Neuronal stem cell (in vitro differentiated cells): Measurements from ENCODE around the gene ERCC2.

Experiments used
- DNase-seq: peaks from one replicate; pipeline ENCODE4 v3.0.0-alpha.2; 2013; ENCODE audit warnings: low spot score
- H2AFZ ChIP-seq: one replicate; pipeline ENCODE4 v1.6.1; 2013; ENCODE audit warnings: mild to moderate bottlenecking, low read length, inconsistent platforms
- H2AK5ac ChIP-seq: 2 replicates; pipeline ENCODE4 v1.6.1; 2013; ENCODE audit warnings: low read depth, mild to moderate bottlenecking, inconsistent platforms, low read length, moderate library complexity, mixed read lengths
- H2BK120ac ChIP-seq: 2 replicates; pipeline ENCODE4 v1.6.1; 2013; ENCODE audit warnings: low read depth, mild to moderate bottlenecking, inconsistent platforms, low read length, moderate library complexity, mixed read lengths
- H2BK12ac ChIP-seq: one replicate; pipeline ENCODE4 v1.6.1; 2013; ENCODE audit warnings: low read length, inconsistent platforms
- H2BK15ac ChIP-seq: 2 replicates; pipeline ENCODE4 v1.6.1; 2013; ENCODE audit warnings: mild to moderate bottlenecking, low read length, inconsistent platforms, mixed read lengths
- H2BK5ac ChIP-seq: one replicate; pipeline ENCODE4 v1.6.1; 2013; ENCODE audit warnings: inconsistent platforms, mild to moderate bottlenecking, low read length, moderate library complexity
- H3K14ac ChIP-seq: one replicate; pipeline ENCODE4 v1.6.1; 2013; ENCODE audit warnings: low read length, inconsistent platforms
- H3K18ac ChIP-seq: 2 replicates; pipeline ENCODE4 v1.6.1; 2013; ENCODE audit warnings: low read length, inconsistent platforms
- H3K23ac ChIP-seq: 2 replicates; pipeline ENCODE4 v1.6.1; 2013; ENCODE audit warnings: low read depth, mild to moderate bottlenecking, mixed read lengths, low read length, inconsistent platforms; ENCODE audit not compliant: poor library complexity
- H3K27ac ChIP-seq: replicated peaks from 3 replicates; pipeline ENCODE4 v1.5.1; 2013; ENCODE audit warnings: low read length, inconsistent platforms
- H3K27me3 ChIP-seq, 3 experiments: 2 replicates each; pipeline ENCODE4 v1.6.1; 2013; ENCODE audit warnings: low read length in 3 of 3, mild to moderate bottlenecking in 2 of 3, inconsistent platforms in 1 of 3, low read depth in 1 of 3, mixed read lengths in 1 of 3, moderate library complexity in 1 of 3; ENCODE audit not compliant: control insufficient read depth in 3 of 3, insufficient read depth in 3 of 3
- H3K36me3 ChIP-seq, 2 donors: replicated peaks in 1 of 2; 2 replicates each; pipeline ENCODE4 v1.6.1; 2013; ENCODE audit warnings: low read length in 2 of 2; ENCODE audit not compliant: control insufficient read depth in 2 of 2, insufficient read depth in 2 of 2
- H3K4ac ChIP-seq: 2 replicates; pipeline ENCODE4 v1.6.1; 2013; ENCODE audit warnings: inconsistent platforms, mild to moderate bottlenecking, low read length, moderate library complexity
- H3K4me1 ChIP-seq, 2 donors: 1 replicate in 1 of 2; 2 replicates in 1 of 2; pipeline ENCODE4 v1.6.1; 2013; ENCODE audit warnings: low read length in 2 of 2, low read depth in 1 of 2; ENCODE audit not compliant: control insufficient read depth in 2 of 2, insufficient read depth in 1 of 2
- H3K4me2 ChIP-seq: one replicate; pipeline ENCODE4 v1.6.1; 2013; ENCODE audit warnings: mild to moderate bottlenecking, low read length, inconsistent platforms; ENCODE audit not compliant: insufficient read depth, poor library complexity, severe bottlenecking
- H3K4me3 ChIP-seq, 2 donors: 2 replicates each; pipeline ENCODE4 v1.5.1; 2013; ENCODE audit warnings: low read length in 2 of 2, mild to moderate bottlenecking in 2 of 2, inconsistent platforms in 1 of 2, moderate library complexity in 1 of 2
- H3K79me1 ChIP-seq: one replicate; pipeline ENCODE4 v1.6.1; 2013; ENCODE audit warnings: low read depth, mild to moderate bottlenecking, inconsistent platforms, low read length, moderate library complexity
- H3K9ac ChIP-seq: one replicate; pipeline ENCODE4 v1.6.1; 2013; ENCODE audit warnings: mild to moderate bottlenecking, low read depth, low read length, inconsistent platforms; ENCODE audit not compliant: poor library complexity
- H3K9me3 ChIP-seq, 2 donors: replicated peaks in 1 of 2; 2 replicates each; pipeline versions ENCODE3 to v1.6.1; 2013; ENCODE audit warnings: low read length in 2 of 2, mild to moderate bottlenecking in 2 of 2, inconsistent platforms in 1 of 2, low read depth in 1 of 2, mixed read lengths in 1 of 2, moderate library complexity in 1 of 2; ENCODE audit not compliant: control insufficient read depth in 2 of 2, insufficient read depth in 1 of 2
- H4K8ac ChIP-seq: one replicate; pipeline ENCODE4 v1.6.1; 2013; ENCODE audit warnings: low read depth, mild to moderate bottlenecking, inconsistent platforms, low read length, moderate library complexity
- H4K91ac ChIP-seq: one replicate; pipeline ENCODE4 v1.6.1; 2013; ENCODE audit warnings: low read length, low read depth, mild to moderate bottlenecking, inconsistent platforms; ENCODE audit not compliant: poor library complexity
- WGBS, 2 donors: extraction: QIAGEN DNeasy Blood & Tissue Kit; methylation state at CpG; one replicate each; pipeline ENCODE4 v1.1.7; 2013; ENCODE audit warnings: missing lambda C conversion rate in 2 of 2, mixed read lengths in 1 of 2; ENCODE audit not compliant: insufficient read length in 2 of 2, insufficient replicate concordance in 1 of 2; ENCODE audit errors: extremely low coverage in 2 of 2; 5-methylcytosine and 5-hydroxymethylcytosine counted together

Gene ERCC2

DNA sequence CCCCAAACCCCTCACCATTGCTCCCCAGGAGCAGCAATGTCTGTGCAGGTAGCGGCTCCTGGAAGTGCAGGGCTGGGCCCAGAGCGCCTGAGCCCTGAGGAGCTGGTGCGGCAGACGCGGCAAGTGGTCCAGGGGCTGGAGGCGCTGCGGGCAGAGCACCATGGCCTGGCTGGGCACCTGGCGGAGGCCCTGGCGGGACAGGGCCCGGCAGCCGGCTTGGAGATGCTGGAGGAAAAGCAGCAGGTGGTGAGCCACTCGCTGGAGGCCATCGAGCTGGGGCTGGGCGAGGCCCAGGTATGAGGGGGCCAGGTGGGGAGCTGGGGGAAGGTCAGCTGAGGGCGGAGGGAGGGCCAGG is 24.9 kb downstream of the ERCC2 start:
- Histone ChIP-seq H3K9ac (no peak overlapping the region), H2AK5ac (peak overlapping the region; percentile 31), H3K23ac (peak overlapping the region; percentile 59), H3K4ac (no peak overlapping the region), H3K27ac (no peak overlapping the region), H2BK12ac (peak overlapping the region; percentile 17), H3K9me3 (peaks cover 0 to 3% of the 10 kb centered on the region in 2 donors), H2BK15ac (no peak overlapping the region), H3K14ac (peak overlapping the region; percentile 50), H3K27me3 (peaks cover 5 to 49% (median 24%) of the 10 kb centered on the region in 3 experiments), H4K91ac (no peak overlapping the region), H2AFZ (no peak overlapping the region), H2BK120ac (no peak overlapping the region), H3K36me3 (peaks cover 3 to 12% of the 10 kb centered on the region in 2 donors), H3K18ac (peak overlapping the region; percentile 42), H4K8ac (no peak overlapping the region), H2BK5ac (no peak overlapping the region), H3K4me3 (no peak overlapping the region), H3K4me1 (peaks cover 0 to 6% of the 10 kb centered on the region in 2 donors), H3K79me1 (no peaks in the 10 kb centered on the region), H3K4me2 (no peak overlapping the region)
- DNase-seq, result no peak
- WGBS, 2 donors, result no CpG with 5 or more reads among the region's 15 CpGs

DNA sequence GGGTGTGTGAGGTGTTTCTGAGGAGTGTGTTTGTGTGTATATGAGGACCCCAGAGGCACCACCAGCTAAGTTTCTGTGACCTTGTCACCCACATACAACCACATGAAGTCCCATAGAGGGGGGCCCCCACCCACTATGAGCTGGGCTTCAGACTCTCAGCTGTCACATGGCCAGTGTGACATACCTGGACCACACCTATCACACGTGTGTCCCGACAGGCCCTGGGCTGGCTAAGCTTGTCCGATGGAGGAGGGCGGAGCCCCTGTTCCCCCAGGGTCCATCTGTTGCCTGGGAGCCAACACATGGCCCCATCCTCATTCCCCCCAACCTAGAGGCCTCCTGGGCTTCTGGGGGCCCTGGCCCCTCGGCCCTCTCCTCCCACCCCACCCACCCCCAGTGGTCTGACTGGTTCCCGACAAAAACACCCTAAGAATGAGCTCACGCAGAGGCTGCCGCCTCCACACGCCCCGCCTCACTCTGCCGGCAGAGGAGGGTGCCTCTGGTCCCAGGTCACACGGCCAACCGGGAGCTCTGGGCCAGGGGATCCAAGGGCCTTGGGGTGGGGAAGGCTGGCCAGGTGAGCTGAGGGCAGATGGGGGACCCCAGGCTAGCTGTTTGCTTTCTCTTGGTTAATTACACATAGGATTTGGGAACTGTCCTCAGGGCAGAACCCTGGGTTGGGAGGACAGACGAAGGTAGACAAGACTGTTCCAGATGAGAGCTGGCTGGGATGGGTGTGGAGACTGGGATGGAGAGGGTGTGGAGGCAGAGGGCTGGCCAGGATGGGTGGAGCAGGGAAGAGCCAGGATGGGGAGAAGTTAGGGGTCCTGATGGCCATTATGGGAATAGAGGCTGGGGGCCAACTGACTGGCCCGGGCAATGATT is 25.5 kb downstream of the ERCC2 start:
- WGBS, 2 donors, result no CpG with 5 or more reads among the region's 15 CpGs
- H2BK15ac ChIP-seq, result no peak overlapping the region
- peaks cover 5 to 54% (median 30%) of the 10 kb centered on the region in 3 experiments for H3K27me3 ChIP-seq

DNA sequence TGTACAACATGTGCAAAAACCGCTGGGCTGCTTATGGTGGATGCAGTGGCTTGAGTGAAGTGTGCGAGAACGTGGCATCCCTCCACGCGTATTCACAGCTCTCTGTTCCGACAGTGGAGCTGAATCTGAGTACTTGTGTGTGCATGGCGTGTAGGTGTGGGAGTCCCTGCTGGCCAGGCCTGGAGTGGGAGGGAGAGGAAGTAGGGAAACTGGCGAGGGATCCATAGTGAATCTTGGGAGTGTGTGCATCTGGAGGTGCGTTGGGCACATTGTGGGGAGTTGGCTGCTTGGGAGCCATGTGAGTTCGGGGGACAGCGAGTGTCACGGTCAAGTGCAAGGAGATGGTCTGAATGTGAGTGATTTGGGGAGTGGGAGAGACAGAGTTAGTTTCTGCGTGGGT is 27.5 kb downstream of the ERCC2 start:
- Histone ChIP-seq H3K27me3 (peaks cover 5 to 57% (median 32%) of the 10 kb centered on the region in 3 experiments), H3K27ac (no peak overlapping the region)

More for the DNA sequence above, 25.5 kb downstream of the ERCC2 start:
- Histone ChIP-seq H2BK12ac (no peak overlapping the region), H2AK5ac (no peak overlapping the region), H3K14ac (no peak overlapping the region), H3K18ac (no peak overlapping the region), H2BK5ac (no peak overlapping the region), H3K4me1 (peaks cover 0 to 6% of the 10 kb centered on the region in 2 donors), H3K23ac (no peak overlapping the region), H3K27ac (no peak overlapping the region), H2AFZ (no peak overlapping the region), H3K4ac (no peak overlapping the region), H3K4me2 (no peak overlapping the region), H3K79me1 (no peaks in the 10 kb centered on the region), H3K36me3 (peaks cover 3 to 6% of the 10 kb centered on the region in 2 donors), H3K9me3 (peaks cover 0 to 3% of the 10 kb centered on the region in 2 donors), H2BK120ac (no peak overlapping the region), H4K91ac (no peak overlapping the region), H3K4me3 (no peak overlapping the region), H3K9ac (no peak overlapping the region), H4K8ac (no peak overlapping the region)
- DNase-seq, result no peak

DNA sequence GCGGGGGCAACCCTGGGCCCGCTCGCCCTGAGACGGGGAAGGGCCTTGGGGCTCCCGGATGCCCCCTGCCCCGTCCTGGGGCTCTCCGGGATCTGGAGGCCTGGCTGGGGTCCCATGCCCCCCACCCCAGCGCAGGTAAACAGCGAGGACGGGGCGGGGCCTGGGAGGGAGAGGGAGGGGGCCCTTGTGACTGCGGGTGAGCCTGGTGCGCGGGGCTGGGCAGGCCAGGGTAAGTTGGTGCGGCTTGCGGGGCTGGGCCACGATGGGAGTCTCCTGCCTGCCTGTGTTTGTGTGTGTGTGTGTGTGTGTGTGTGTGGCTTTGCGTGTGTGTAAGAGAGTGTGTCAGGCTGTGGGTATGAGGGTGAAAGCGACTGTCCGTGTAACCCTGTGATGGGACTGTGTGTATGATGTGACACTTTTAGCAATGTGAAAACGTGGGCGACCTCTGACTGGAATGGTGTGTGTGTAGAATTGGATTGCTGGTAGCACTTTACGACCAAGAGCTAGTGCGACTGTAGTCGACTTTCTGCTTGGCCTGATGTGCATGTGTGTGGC is 29.4 kb downstream of the ERCC2 start:
- WGBS, 2 donors, result no CpG with 5 or more reads among the region's 25 CpGs
- Histone ChIP-seq H3K14ac (peak overlapping the region; percentile 75), H3K4ac (no peak overlapping the region), H3K27ac (no peak overlapping the region), H3K4me3 (peak overlapping the region in 1 of 2 donors; percentile 6), H2BK15ac (no peak overlapping the region), H4K91ac (no peak overlapping the region), H3K23ac (peak overlapping the region; percentile 21), H3K36me3 (no peaks in the 10 kb centered on the region), H2AFZ (peak overlapping the region; percentile 49), H3K27me3 (peaks cover 5 to 53% (median 30%) of the 10 kb centered on the region in 3 experiments), H2AK5ac (no peak overlapping the region), H3K4me2 (peak overlapping the region; percentile 55), H3K9me3 (peaks cover 0 to 3% of the 10 kb centered on the region in 2 donors), H2BK5ac (no peak overlapping the region), H2BK120ac (no peak overlapping the region), H3K4me1 (no peaks in the 10 kb centered on the region), H3K9ac (peak overlapping the region; percentile 30), H3K79me1 (no peaks in the 10 kb centered on the region), H3K18ac (no peak overlapping the region), H4K8ac (peak overlapping the region; percentile 31), H2BK12ac (no peak overlapping the region)
- no peak for DNase-seq

More for the DNA sequence above, 27.5 kb downstream of the ERCC2 start:
- H2BK5ac ChIP-seq, result no peak overlapping the region
- H3K4me1 ChIP-seq, result peaks cover 0 to under 1% of the 10 kb centered on the region in 2 donors
- no peaks in the 10 kb centered on the region for H3K79me1 ChIP-seq
- no CpG with 5 or more reads among the region's 13 CpGs for WGBS, 2 donors
- H3K36me3 ChIP-seq, result no peaks in the 10 kb centered on the region
- no peak overlapping the region for H4K8ac ChIP-seq
- H3K4me2 ChIP-seq, result no peak overlapping the region
- no peak overlapping the region for H3K9ac ChIP-seq
- H2AK5ac ChIP-seq, result no peak overlapping the region
- DNase-seq, result no peak
- no peak overlapping the region for H2BK12ac ChIP-seq
- no peak overlapping the region for H2BK120ac ChIP-seq
- peak overlapping the region in 1 of 2 donors; percentile 7 for H3K4me3 ChIP-seq
- H3K4ac ChIP-seq, result no peak overlapping the region
- H2AFZ ChIP-seq, result no peak overlapping the region
- peaks cover 0 to 3% of the 10 kb centered on the region in 2 donors for H3K9me3 ChIP-seq
- H4K91ac ChIP-seq, result no peak overlapping the region
- peak overlapping the region; percentile 37 for H3K23ac ChIP-seq
- H3K18ac ChIP-seq, result no peak overlapping the region
- H2BK15ac ChIP-seq, result no peak overlapping the region
- H3K14ac ChIP-seq, result no peak overlapping the region
